ENCODE results near the gene ASB4.

DNA sequence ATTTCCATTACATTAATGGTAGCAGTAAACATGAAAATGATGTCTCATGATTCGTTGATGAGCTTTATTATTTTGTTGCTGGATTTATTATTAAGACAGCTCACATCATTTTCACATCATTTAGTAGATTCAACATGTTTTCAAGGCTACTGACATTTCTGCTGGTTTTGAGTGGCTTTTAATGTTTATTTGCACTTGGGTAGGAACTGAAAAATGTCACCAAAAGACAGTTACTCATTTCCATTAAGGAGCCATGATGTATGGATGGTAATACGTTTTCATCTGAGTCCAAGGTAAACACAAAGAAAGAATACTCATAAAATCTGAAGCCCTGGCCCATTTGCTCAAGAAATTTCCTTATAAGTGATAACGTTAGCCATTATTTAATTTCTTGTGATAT is 95.7 kb downstream of the ASB4 start:
- TF ChIP-seq, protein P1, sequence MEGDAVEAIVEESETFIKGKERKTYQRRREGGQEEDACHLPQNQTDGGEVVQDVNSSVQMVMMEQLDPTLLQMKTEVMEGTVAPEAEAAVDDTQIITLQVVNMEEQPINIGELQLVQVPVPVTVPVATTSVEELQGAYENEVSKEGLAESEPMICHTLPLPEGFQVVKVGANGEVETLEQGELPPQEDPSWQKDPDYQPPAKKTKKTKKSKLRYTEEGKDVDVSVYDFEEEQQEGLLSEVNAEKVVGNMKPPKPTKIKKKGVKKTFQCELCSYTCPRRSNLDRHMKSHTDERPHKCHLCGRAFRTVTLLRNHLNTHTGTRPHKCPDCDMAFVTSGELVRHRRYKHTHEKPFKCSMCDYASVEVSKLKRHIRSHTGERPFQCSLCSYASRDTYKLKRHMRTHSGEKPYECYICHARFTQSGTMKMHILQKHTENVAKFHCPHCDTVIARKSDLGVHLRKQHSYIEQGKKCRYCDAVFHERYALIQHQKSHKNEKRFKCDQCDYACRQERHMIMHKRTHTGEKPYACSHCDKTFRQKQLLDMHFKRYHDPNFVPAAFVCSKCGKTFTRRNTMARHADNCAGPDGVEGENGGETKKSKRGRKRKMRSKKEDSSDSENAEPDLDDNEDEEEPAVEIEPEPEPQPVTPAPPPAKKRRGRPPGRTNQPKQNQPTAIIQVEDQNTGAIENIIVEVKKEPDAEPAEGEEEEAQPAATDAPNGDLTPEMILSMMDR (IDR thresholded peaks at IDR 0.05; ENCODE audit: insufficient read depth, low read length): no peak
- TF ChIP-seq POLR2AphosphoS5 (IDR thresholded peaks at IDR 0.05; ENCODE audit: low read depth): no peak
- TF ChIP-seq, protein P2, sequence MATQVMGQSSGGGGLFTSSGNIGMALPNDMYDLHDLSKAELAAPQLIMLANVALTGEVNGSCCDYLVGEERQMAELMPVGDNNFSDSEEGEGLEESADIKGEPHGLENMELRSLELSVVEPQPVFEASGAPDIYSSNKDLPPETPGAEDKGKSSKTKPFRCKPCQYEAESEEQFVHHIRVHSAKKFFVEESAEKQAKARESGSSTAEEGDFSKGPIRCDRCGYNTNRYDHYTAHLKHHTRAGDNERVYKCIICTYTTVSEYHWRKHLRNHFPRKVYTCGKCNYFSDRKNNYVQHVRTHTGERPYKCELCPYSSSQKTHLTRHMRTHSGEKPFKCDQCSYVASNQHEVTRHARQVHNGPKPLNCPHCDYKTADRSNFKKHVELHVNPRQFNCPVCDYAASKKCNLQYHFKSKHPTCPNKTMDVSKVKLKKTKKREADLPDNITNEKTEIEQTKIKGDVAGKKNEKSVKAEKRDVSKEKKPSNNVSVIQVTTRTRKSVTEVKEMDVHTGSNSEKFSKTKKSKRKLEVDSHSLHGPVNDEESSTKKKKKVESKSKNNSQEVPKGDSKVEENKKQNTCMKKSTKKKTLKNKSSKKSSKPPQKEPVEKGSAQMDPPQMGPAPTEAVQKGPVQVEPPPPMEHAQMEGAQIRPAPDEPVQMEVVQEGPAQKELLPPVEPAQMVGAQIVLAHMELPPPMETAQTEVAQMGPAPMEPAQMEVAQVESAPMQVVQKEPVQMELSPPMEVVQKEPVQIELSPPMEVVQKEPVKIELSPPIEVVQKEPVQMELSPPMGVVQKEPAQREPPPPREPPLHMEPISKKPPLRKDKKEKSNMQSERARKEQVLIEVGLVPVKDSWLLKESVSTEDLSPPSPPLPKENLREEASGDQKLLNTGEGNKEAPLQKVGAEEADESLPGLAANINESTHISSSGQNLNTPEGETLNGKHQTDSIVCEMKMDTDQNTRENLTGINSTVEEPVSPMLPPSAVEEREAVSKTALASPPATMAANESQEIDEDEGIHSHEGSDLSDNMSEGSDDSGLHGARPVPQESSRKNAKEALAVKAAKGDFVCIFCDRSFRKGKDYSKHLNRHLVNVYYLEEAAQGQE (IDR thresholded peaks at IDR 0.05; ENCODE audit: insufficient replicate concordance, low read depth): no peak
- no peak for TF ChIP-seq SPI1 (IDR thresholded peaks at IDR 0.05; ENCODE audit: borderline replicate concordance, low read depth)

Data from HL-60 (cell line).